Liver (tissue), 9 donors: ENCODE results near the gene RPS3. TPM values are rescaled to one million over a fixed set of nuclear protein-coding genes. Genes with fewer than 3 reads are reported as not detected.

Experiments
- DNase-seq: peaks from one replicate; pipeline ENCODE4 v3.0.0-alpha.2; 2017; ENCODE audit warnings: low spot score
- H3K27ac ChIP-seq, 2 donors: one replicate each; pipeline ENCODE4 v1.7.0; 2013; ENCODE audit warnings: inconsistent platforms in 2 of 2, low read length in 2 of 2, control low read depth in 1 of 2, low read depth in 1 of 2, mild to moderate bottlenecking in 1 of 2
- H3K27me3 ChIP-seq, 4 donors: one replicate each; pipeline versions ENCODE4 v1.6.1 to v1.7.0; 2013; ENCODE audit warnings: low read length in 3 of 4, inconsistent platforms in 1 of 4, mild to moderate bottlenecking in 1 of 4, moderate library complexity in 1 of 4; ENCODE audit not compliant: control insufficient read depth in 4 of 4, insufficient read depth in 4 of 4
- H3K36me3 ChIP-seq, 4 donors: one replicate each; pipeline versions ENCODE4 v1.6.1 to v1.7.0; 2013; ENCODE audit warnings: low read length in 3 of 4, mild to moderate bottlenecking in 3 of 4, low read depth in 1 of 4, moderate library complexity in 1 of 4; ENCODE audit not compliant: control insufficient read depth in 4 of 4, insufficient read depth in 3 of 4
- H3K4me1 ChIP-seq, 4 donors: one replicate each; pipeline versions ENCODE4 v1.6.1 to v1.7.0; 2013; ENCODE audit warnings: low read length in 3 of 4, mild to moderate bottlenecking in 3 of 4, moderate library complexity in 1 of 4; ENCODE audit not compliant: control insufficient read depth in 4 of 4, insufficient read depth in 4 of 4
- H3K4me3 ChIP-seq, 3 donors: one replicate each; pipeline versions ENCODE4 v1.6.1 to v1.7.0; 2013; ENCODE audit warnings: low read length in 3 of 3, control low read depth in 1 of 3, low read depth in 1 of 3, mild to moderate bottlenecking in 1 of 3
- H3K9ac ChIP-seq, 2 donors: one replicate each; pipeline ENCODE4 v1.7.0; 2013; ENCODE audit warnings: low read length in 2 of 2, mild to moderate bottlenecking in 2 of 2, moderate library complexity in 2 of 2, control low read depth in 1 of 2, low read depth in 1 of 2
- H3K9me3 ChIP-seq, 4 donors: one replicate each; pipeline versions ENCODE4 v1.6.1 to v1.7.0; 2013; ENCODE audit warnings: low read length in 3 of 4; ENCODE audit not compliant: control insufficient read depth in 4 of 4
- EGR1 ChIP-seq, 2 donors: IDR thresholded peaks; 2 replicates each; pipeline ENCODE4 v1.6.1; 2016 to 2018; ENCODE audit warnings: antibody characterized with exemption in 2 of 2, low read depth in 2 of 2
- FOXA1 ChIP-seq: IDR thresholded peaks from 2 replicates; pipeline ENCODE4 v1.6.1; 2016; ENCODE audit warnings: antibody characterized with exemption
- GABPA ChIP-seq, 2 donors: IDR thresholded peaks in 1 of 2; conservative IDR thresholded peaks in 1 of 2; 2 replicates each; pipeline ENCODE4 v1.6.1; 2016; ENCODE audit warnings: antibody characterized with exemption in 2 of 2, mild to moderate bottlenecking in 1 of 2, moderate library complexity in 1 of 2
- HNF4A ChIP-seq, 2 donors: conservative IDR thresholded peaks; 2 replicates each; pipeline ENCODE4 v1.6.1; 2016; ENCODE audit warnings: antibody characterized with exemption in 2 of 2, mild to moderate bottlenecking in 2 of 2
- HNF4G ChIP-seq: IDR thresholded peaks from 2 replicates; pipeline ENCODE4 v1.6.1; 2016; ENCODE audit warnings: antibody characterized with exemption
- JUND ChIP-seq, 2 donors: IDR thresholded peaks; 2 replicates each; pipeline ENCODE4 v1.6.1; 2016; ENCODE audit warnings: antibody characterized with exemption in 2 of 2
- RXRA ChIP-seq, 2 donors: IDR thresholded peaks; 2 replicates each; pipeline ENCODE4 v1.6.1; 2017 to 2018; ENCODE audit warnings: antibody characterized with exemption in 2 of 2, mild to moderate bottlenecking in 1 of 2
- SP1 ChIP-seq: IDR thresholded peaks from 2 replicates; pipeline ENCODE4 v1.6.1; 2018; ENCODE audit warnings: antibody characterized with exemption, mild to moderate bottlenecking
- TAF1 ChIP-seq: conservative IDR thresholded peaks from 2 replicates; pipeline ENCODE4 v1.6.1; 2016; ENCODE audit warnings: antibody characterized with exemption, mild to moderate bottlenecking
- WGBS: extraction: QIAGEN DNeasy Blood & Tissue Kit; methylation state at CpG from one replicate; pipeline ENCODE4 v1.1.7; 2013; 5-methylcytosine and 5-hydroxymethylcytosine counted together
- polyA plus RNA-seq, 2 donors: library from polyadenylated mRNA; stranded (reverse) in 1 of 2; unstranded in 1 of 2; fragments of 200-250 nt in 1 of 2; fragments of >200 nt in 1 of 2; fragmentation: Nextera tagmentation in 1 of 2; extraction: Ambion mirVana in 1 of 2; gene quantifications; one replicate each; pipeline versions ENCODE4 v1.2.1 to v1.2.3, GENCODE V29; 2013 to 2015
- total RNA-seq, 2 donors: library from RNA; depleted of rRNA; stranded (reverse); fragments of >200 nt; gene quantifications; one replicate each; pipeline ENCODE4 v1.2.3, GENCODE V29; 2014
- TF ChIP-seq, protein P1 (sequence below): fragments of 150-350 bp; IDR thresholded peaks from 2 replicates; pipeline ENCODE4 v1.5.1; 2017; ENCODE audit warnings: improper control_type of control experiment, low read depth, low read length; ENCODE audit not compliant: missing input control
- TF ChIP-seq, protein P2 (sequence below): IDR thresholded peaks from 2 replicates; pipeline ENCODE4 v1.6.1; 2016; ENCODE audit warnings: antibody characterized with exemption
- TF ChIP-seq, protein P3 (sequence below): IDR thresholded peaks from 2 replicates; pipeline ENCODE4 v1.6.1; 2016; ENCODE audit warnings: antibody characterized with exemption
- TF ChIP-seq, protein P4 (sequence below): IDR thresholded peaks from 2 replicates; pipeline ENCODE4 v1.6.1; 2016; ENCODE audit warnings: antibody characterized with exemption, mild to moderate bottlenecking
- TF ChIP-seq, protein P5 (sequence below): IDR thresholded peaks from 2 replicates; pipeline ENCODE4 v1.6.1; 2016; ENCODE audit warnings: antibody characterized with exemption
- donor health status: healthy.
- donor health status: healthy.
- donor health status: healthy.
- donor health status: healthy.
- donor health status: healthy.

The RPS3 gene
- total and polyA plus RNA-seq, 4 donors: 289 to 1,115 (median 492) TPM

DNA sequence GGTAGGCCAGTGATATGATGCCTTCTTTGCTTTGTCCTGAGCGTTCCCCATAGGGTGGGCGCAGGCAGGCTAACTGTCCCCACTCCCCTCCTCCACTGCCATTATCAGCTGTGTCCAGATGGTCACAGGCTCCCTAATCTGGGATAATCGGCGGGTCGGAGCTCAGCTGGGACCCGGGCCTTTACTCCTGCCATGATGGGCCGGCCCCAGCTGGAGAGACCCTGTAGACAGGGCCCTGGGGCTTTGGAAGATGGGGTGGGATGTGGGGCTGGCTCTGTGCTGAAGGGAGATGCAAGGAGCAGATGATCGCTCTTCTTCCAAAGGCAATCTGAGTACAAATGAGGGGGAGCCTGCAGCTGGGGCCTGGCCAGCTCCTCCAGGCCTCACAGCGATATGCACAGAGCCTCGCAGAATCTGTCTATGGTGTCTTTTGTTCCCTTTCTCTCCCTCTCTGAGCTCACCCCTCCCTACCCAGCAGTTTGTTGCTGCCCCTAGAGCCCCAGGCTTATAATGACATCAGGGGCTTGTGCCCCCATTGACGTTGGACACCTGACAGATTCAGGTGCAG lies 21.8 kb downstream of the RPS3 start:
- no peak overlapping the region for H3K9ac ChIP-seq
- WGBS: 89% methylated on average over 11 of the region's 11 CpGs

DNA sequence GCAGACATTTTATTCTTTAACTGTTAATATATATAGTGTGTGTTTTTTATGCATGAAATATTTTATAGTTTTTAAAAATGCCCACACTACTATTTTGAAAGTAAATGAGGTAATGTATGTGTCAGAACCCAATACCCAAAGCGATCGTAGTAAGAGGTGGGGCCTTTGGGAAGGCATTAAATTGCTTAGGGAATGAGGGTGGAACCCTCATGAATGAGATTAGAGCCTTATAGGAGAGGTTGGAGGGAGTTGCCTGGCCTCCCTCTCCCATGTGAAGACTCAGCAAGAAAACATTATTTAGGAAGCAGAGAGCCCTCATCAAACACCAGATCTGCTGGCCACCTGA lies 22.6 kb downstream of the RPS3 start:
- H3K9ac ChIP-seq: no peak overlapping the region
- H3K27me3 ChIP-seq: no peaks in the 10 kb centered on the region
- no peaks in the 10 kb centered on the region for H3K36me3 ChIP-seq
- H3K4me1 ChIP-seq: peaks cover 4 to 13% (median 9%) of the 10 kb centered on the region in 4 donors
- WGBS: 80% methylated on average over 2 of the region's 2 CpGs
- TF ChIP-seq TAF1: no peak
- no peak for TF ChIP-seq FOXA1
- TF ChIP-seq, protein P1, sequence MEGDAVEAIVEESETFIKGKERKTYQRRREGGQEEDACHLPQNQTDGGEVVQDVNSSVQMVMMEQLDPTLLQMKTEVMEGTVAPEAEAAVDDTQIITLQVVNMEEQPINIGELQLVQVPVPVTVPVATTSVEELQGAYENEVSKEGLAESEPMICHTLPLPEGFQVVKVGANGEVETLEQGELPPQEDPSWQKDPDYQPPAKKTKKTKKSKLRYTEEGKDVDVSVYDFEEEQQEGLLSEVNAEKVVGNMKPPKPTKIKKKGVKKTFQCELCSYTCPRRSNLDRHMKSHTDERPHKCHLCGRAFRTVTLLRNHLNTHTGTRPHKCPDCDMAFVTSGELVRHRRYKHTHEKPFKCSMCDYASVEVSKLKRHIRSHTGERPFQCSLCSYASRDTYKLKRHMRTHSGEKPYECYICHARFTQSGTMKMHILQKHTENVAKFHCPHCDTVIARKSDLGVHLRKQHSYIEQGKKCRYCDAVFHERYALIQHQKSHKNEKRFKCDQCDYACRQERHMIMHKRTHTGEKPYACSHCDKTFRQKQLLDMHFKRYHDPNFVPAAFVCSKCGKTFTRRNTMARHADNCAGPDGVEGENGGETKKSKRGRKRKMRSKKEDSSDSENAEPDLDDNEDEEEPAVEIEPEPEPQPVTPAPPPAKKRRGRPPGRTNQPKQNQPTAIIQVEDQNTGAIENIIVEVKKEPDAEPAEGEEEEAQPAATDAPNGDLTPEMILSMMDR: no peak
- TF ChIP-seq, protein P2, sequence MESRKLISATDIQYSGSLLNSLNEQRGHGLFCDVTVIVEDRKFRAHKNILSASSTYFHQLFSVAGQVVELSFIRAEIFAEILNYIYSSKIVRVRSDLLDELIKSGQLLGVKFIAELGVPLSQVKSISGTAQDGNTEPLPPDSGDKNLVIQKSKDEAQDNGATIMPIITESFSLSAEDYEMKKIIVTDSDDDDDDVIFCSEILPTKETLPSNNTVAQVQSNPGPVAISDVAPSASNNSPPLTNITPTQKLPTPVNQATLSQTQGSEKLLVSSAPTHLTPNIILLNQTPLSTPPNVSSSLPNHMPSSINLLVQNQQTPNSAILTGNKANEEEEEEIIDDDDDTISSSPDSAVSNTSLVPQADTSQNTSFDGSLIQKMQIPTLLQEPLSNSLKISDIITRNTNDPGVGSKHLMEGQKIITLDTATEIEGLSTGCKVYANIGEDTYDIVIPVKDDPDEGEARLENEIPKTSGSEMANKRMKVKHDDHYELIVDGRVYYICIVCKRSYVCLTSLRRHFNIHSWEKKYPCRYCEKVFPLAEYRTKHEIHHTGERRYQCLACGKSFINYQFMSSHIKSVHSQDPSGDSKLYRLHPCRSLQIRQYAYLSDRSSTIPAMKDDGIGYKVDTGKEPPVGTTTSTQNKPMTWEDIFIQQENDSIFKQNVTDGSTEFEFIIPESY: no peak
- no peak for TF ChIP-seq EGR1 (IDR thresholded peaks at IDR 0.05; ENCODE audit: low read depth in 2 of 2)
- TF ChIP-seq HNF4G: no peak
- TF ChIP-seq, protein P3, sequence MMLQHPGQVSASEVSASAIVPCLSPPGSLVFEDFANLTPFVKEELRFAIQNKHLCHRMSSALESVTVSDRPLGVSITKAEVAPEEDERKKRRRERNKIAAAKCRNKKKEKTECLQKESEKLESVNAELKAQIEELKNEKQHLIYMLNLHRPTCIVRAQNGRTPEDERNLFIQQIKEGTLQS: no peak
- no peak for TF ChIP-seq HNF4A (conservative IDR thresholded peaks at IDR 0.05)
- TF ChIP-seq, protein P4, sequence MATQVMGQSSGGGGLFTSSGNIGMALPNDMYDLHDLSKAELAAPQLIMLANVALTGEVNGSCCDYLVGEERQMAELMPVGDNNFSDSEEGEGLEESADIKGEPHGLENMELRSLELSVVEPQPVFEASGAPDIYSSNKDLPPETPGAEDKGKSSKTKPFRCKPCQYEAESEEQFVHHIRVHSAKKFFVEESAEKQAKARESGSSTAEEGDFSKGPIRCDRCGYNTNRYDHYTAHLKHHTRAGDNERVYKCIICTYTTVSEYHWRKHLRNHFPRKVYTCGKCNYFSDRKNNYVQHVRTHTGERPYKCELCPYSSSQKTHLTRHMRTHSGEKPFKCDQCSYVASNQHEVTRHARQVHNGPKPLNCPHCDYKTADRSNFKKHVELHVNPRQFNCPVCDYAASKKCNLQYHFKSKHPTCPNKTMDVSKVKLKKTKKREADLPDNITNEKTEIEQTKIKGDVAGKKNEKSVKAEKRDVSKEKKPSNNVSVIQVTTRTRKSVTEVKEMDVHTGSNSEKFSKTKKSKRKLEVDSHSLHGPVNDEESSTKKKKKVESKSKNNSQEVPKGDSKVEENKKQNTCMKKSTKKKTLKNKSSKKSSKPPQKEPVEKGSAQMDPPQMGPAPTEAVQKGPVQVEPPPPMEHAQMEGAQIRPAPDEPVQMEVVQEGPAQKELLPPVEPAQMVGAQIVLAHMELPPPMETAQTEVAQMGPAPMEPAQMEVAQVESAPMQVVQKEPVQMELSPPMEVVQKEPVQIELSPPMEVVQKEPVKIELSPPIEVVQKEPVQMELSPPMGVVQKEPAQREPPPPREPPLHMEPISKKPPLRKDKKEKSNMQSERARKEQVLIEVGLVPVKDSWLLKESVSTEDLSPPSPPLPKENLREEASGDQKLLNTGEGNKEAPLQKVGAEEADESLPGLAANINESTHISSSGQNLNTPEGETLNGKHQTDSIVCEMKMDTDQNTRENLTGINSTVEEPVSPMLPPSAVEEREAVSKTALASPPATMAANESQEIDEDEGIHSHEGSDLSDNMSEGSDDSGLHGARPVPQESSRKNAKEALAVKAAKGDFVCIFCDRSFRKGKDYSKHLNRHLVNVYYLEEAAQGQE: no peak
- TF ChIP-seq RXRA (IDR thresholded peaks at IDR 0.05): no peak
- TF ChIP-seq GABPA (IDR thresholded peaks at IDR 0.05 in 1 of 2, conservative IDR thresholded peaks at IDR 0.05 in 1 of 2): no peak
- TF ChIP-seq, protein P5, sequence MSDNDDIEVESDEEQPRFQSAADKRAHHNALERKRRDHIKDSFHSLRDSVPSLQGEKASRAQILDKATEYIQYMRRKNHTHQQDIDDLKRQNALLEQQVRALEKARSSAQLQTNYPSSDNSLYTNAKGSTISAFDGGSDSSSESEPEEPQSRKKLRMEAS: no peak
- TF ChIP-seq SP1: no peak
- no peak for DNase-seq
- H3K4me3 ChIP-seq: no peak overlapping the region
- H3K27ac ChIP-seq: no peak overlapping the region
- H3K9me3 ChIP-seq: no peaks in the 10 kb centered on the region

More for the DNA sequence above, 21.8 kb downstream of the RPS3 start:
- no peaks in the 10 kb centered on the region for H3K9me3 ChIP-seq
- no peak overlapping the region for H3K4me3 ChIP-seq
- H3K4me1 ChIP-seq: peaks cover 4 to 13% (median 9%) of the 10 kb centered on the region in 4 donors
- no peaks in the 10 kb centered on the region for H3K36me3 ChIP-seq
- no peak for TF ChIP-seq JUND (IDR thresholded peaks at IDR 0.05)
- TF ChIP-seq, protein P1: no peak
- no peaks in the 10 kb centered on the region for H3K27me3 ChIP-seq
- DNase-seq: no peak
- H3K27ac ChIP-seq: no peak overlapping the region
